HG03469 (cell line): Measurements from ENCODE around the gene RCE1.

Source experiments
- ATAC-seq: cut with Tn5 transposase; IDR thresholded peaks from one replicate; pipeline ENCODE4 v1.9.1; 2021; ENCODE audit warnings: mild to moderate bottlenecking, moderate library complexity, moderate number of reproducible peaks; ENCODE audit not compliant: unreplicated experiment

Gene RCE1

GRCh38 chr11:66868082-66868725, 25.0 kb downstream of the RCE1 start:
- no peak for ATAC-seq

- ATAC-seq, result no peak
Measured at GRCh38 chr11:66868726-66869566, 25.7 kb downstream of the RCE1 start.

DNA sequence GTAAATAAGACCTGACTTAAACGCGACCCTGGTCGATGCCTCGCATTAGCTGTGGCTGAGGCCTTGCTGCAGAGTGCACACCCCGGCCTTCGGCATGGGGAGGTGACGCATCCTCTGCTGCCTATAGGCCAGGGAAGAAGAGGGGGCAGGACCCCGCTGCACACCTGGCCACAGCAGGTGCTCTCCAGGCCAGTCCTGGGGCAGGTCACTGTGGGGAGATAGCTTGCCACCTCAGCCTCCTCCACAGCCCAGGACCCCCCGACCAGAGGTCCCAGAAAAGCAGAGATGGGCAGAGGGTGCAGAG, 26.3 kb downstream of the RCE1 start:
- no peak for ATAC-seq

- ATAC-seq, result no peak
Measured at GRCh38 chr11:66870131-66870530, 26.9 kb downstream of the RCE1 start.

DNA sequence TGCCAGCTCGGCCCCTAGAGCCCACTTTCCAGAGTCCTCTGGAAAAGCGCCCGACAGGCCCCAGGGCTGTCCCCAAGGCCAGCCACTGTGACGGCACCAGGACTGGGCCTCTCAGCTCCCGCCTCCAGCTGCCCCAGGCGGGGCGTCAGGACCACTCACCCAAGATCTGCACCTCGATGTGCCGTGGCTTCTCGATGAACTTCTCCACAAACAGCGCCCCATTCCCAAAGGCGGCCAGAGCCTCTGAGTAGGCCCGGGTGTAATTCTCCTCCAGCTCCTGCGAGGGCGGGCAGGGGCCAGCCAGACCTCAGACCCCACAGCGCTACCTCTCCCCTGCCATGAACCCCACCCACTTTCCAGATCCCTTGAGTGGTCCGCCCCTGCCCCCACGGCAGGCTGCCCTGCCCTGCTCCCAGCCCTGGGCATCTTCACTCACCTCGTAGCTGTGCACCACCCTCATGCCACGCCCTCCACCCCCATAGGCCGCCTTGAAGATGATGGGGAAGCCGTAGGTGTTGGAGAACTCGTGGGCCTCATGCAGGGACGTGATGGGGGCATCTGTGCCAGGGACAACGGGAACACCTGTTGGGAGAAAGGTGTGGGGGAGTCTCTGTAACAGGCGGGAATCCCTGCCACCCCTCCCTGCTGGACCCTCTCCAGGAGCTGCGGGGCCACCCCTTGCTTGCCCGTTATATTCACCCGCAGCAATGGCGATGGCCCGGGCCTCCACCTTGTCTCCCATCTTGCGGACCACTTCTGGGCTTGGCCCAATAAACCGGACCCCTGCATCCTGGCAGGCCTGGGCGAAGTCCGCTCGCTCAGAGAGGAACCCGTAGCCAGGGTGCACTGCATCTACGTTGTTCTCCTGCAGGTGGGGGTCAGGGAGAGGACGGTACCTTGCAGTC, 27.6 kb downstream of the RCE1 start:
- no peak for ATAC-seq

- ATAC-seq, result no peak
Measured at GRCh38 chr11:66871521-66871901, 28.3 kb downstream of the RCE1 start.

GRCh38 chr11:66874232-66874631, 31.0 kb downstream of the RCE1 start:
- ATAC-seq, result no peak

- ATAC-seq, result no peak
Measured at GRCh38 chr11:66875378-66875777, 32.1 kb downstream of the RCE1 start.

- ATAC-seq, result no peak
Measured at GRCh38 chr11:66877588-66878385, 34.5 kb downstream of the RCE1 start.

DNA sequence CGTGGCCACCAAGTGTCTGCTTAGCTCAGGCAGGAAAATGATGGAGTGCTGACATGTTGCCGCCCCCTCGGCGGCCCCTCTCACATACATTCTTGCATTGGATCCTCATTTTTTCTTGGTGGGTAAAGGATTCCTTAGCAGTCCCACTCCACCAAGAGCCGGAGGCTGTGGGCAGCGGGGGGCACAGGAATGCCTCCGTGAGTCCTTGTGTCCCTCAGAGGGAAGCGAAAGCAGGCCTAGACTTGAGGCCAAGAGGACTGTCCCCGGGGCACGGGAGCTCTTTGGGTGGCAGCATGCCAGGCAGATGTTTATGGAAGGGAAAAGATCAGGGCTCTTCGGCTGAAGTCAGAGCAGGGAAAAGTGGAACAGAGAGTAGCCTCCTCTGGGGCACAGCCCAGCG, 35.2 kb downstream of the RCE1 start:
- no peak for ATAC-seq

GRCh38 chr11:66879000-66879399, 35.8 kb downstream of the RCE1 start:
- no peak for ATAC-seq

- ATAC-seq, result no peak
Measured at GRCh38 chr11:66879583-66879982, 36.3 kb downstream of the RCE1 start.

GRCh38 chr11:66879999-66880398, 36.8 kb downstream of the RCE1 start:
- no peak for ATAC-seq

- no peak for ATAC-seq
Measured at GRCh38 chr11:66880496-66881450, 37.5 kb downstream of the RCE1 start.

DNA sequence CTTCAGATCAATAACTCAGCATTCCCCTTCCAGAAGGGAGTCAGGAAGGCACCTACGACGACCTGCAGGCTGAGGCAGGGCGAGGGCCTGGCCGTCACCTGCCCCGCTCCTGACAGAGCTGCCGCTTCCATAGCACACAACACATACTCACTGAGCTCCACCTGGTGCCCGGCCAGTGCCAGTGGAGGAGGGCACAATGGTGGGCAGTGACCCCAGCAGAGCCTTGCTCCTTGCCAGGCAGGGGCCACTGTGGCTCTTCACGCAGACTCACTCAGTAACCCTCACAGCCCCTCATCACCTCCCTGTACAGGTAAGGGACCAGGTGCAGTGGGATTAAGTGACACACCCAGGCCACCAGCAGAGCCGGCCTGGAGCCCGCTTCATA, 38.2 kb downstream of the RCE1 start:
- no peak for ATAC-seq

GRCh38 chr11:66881927-66882452, 38.7 kb downstream of the RCE1 start:
- no peak for ATAC-seq

DNA sequence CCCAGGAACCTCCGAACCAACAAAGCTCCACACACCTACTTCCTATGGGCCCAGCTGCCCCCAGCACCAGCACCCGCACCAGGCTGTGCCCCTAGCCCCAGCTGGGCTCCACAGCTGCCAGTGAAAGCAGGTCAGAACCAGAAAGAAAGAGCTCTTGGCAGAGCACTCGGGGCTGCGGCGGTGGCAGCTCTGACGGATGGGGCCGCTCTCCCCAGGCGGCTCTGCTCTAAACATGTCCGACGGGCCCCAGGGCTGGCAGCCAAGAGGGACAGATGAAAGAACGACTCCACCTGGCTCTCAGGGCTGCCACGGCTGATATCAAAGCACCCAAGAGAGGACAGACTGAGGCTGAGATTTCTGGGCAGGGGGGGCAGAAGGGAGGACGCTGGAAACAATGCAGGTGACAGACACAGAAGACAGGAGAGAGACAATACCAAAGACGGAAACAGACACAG, 39.3 kb downstream of the RCE1 start:
- no peak for ATAC-seq

- no peak for ATAC-seq
Measured at GRCh38 chr11:66883016-66883965, 40.0 kb downstream of the RCE1 start.
